BE2C (cell line): ENCODE measurements around the gene SH3TC1.
A peak's percentile ranks its signal among the peaks of the same experiment; 100 is the strongest.

Experiments used
- DNase-seq: peaks from one replicate; pipeline ENCODE4 v3.0.0-alpha.2; 2020
- H3K27me3 ChIP-seq: fragments of 250-450 bp; sonication (Bioruptor Pico); 2 replicates; pipeline ENCODE4 v1.5.1; 2020; ENCODE audit warnings: mild to moderate bottlenecking
- H3K36me3 ChIP-seq: fragments of 250-450 bp; sonication (Bioruptor Pico); 2 replicates; pipeline ENCODE4 v1.5.1; 2020; ENCODE audit warnings: mild to moderate bottlenecking
- H3K4me1 ChIP-seq: fragments of 250-450 bp; sonication (Bioruptor Pico); 2 replicates; pipeline ENCODE4 v1.5.1; 2020
- H3K4me3 ChIP-seq: 2 replicates; pipeline ENCODE4 v1.5.1; 2011; ENCODE audit warnings: low read depth, low read length
- H3K9me3 ChIP-seq: fragments of 250-450 bp; sonication (Bioruptor Pico); 2 replicates; pipeline ENCODE4 v1.5.1; 2020
- TF ChIP-seq, protein P1 (sequence below): IDR thresholded peaks from 2 replicates; pipeline ENCODE4 v1.5.1; 2012; ENCODE audit warnings: mild to moderate bottlenecking, low read depth, low read length

The SH3TC1 gene

DNA sequence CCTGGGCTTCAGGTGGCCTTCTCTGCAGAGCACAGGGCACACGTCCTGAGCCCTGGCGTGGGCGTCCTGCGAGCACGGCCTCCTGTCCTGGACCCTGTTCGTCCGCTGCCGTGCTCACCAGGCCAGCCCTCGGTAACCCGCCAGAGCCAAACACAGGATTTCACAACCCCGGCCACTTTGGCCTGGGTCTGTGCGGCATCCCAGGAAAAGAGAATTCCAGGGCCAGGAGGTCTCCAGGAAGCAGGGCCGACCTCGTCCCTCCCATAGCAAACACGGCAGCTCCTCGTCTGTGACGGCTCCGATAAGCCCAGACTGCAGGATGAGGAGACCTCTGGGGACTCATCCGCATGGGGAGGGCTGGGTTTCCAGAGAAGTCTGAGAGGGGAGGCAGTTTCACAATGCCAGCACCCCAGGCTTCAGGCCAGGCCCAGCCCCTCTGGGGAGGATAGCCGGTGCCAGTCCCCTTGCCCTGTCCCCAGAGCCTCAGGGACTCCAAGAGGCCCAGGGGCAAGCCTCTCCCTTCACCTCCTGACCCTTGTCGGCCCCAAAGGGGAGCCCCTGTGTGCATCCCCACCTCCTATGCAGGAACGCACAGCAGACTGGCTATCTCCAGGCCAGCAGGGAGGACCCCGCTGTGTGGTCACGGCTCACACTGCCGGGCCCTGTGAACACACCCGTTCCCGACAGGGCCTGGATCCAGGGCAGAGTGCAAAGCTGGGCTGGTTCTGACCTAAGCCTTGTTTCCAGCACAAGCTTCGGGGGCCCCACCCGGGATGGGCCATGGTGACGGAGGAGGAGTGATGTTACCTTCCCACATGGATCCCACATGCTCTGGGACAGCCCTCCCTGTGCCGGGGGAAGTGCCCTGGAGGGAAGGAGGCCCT lies 48.2 kb downstream of the SH3TC1 start:
- Histone ChIP-seq H3K27me3 (no peaks in the 10 kb centered on the region), H3K4me3 (no peak overlapping the region), H3K4me1 (peaks cover 16% of the 10 kb centered on the region), H3K36me3 (no peaks in the 10 kb centered on the region), H3K9me3 (no peaks in the 10 kb centered on the region)
- TF ChIP-seq, protein P1, sequence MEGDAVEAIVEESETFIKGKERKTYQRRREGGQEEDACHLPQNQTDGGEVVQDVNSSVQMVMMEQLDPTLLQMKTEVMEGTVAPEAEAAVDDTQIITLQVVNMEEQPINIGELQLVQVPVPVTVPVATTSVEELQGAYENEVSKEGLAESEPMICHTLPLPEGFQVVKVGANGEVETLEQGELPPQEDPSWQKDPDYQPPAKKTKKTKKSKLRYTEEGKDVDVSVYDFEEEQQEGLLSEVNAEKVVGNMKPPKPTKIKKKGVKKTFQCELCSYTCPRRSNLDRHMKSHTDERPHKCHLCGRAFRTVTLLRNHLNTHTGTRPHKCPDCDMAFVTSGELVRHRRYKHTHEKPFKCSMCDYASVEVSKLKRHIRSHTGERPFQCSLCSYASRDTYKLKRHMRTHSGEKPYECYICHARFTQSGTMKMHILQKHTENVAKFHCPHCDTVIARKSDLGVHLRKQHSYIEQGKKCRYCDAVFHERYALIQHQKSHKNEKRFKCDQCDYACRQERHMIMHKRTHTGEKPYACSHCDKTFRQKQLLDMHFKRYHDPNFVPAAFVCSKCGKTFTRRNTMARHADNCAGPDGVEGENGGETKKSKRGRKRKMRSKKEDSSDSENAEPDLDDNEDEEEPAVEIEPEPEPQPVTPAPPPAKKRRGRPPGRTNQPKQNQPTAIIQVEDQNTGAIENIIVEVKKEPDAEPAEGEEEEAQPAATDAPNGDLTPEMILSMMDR, result no peak
- DNase-seq, result peak; percentile 37

DNA sequence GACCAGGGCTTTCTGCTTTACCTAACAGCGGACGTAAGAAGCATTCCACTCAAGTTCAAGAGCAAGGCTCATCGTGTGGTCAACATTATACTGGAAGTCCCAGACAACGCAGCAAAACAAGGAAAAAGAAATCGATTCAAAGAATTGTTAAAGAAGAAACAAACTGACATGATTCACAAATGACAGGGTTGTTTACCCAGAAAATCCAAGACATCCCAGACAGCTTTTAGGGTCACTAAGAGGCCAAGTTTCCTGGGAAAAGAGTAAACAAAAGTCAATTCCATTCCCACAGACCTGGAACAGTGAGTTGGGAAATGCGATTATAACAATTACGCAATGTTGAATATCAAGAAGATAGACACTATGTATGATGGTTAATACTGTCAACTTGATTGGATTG lies 49.0 kb downstream of the SH3TC1 start:
- Histone ChIP-seq H3K4me3 (no peak overlapping the region), H3K36me3 (no peaks in the 10 kb centered on the region), H3K9me3 (no peaks in the 10 kb centered on the region), H3K27me3 (no peaks in the 10 kb centered on the region), H3K4me1 (peaks cover 11% of the 10 kb centered on the region)
- DNase-seq, result no peak
- TF ChIP-seq, protein P1, result no peak

GRCh38 chr4:8250227-8250626 lies 51.1 kb downstream of the SH3TC1 start:
- Histone ChIP-seq H3K36me3 (no peaks in the 10 kb centered on the region), H3K9me3 (no peaks in the 10 kb centered on the region), H3K4me1 (peaks cover 11% of the 10 kb centered on the region), H3K27me3 (no peaks in the 10 kb centered on the region), H3K4me3 (no peak overlapping the region)
- DNase-seq, result no peak
- TF ChIP-seq, protein P1, result no peak

DNA sequence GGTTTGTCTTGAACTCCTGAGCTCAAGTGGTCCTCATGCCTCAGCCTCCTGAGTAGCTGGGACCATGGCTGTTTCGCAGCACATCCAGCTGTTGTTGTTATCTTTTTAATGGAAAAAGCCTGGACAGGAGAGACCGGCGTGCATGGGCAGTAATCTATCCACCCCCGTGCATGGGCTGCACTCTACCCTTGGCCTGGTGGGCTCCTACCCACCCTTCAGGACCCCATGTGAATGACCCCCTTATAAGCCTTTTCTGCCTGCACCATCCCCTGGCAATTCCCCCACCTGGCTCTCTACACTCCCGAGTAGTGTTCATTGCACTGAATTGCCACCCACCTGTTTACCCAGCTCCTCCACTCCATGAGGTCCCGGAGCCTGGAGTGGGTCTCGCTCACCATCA lies 51.5 kb downstream of the SH3TC1 start:
- Histone ChIP-seq H3K4me1 (peaks cover 11% of the 10 kb centered on the region), H3K9me3 (no peaks in the 10 kb centered on the region), H3K4me3 (no peak overlapping the region), H3K36me3 (no peaks in the 10 kb centered on the region), H3K27me3 (no peaks in the 10 kb centered on the region)
- DNase-seq, result no peak
- TF ChIP-seq, protein P1, result no peak

DNA sequence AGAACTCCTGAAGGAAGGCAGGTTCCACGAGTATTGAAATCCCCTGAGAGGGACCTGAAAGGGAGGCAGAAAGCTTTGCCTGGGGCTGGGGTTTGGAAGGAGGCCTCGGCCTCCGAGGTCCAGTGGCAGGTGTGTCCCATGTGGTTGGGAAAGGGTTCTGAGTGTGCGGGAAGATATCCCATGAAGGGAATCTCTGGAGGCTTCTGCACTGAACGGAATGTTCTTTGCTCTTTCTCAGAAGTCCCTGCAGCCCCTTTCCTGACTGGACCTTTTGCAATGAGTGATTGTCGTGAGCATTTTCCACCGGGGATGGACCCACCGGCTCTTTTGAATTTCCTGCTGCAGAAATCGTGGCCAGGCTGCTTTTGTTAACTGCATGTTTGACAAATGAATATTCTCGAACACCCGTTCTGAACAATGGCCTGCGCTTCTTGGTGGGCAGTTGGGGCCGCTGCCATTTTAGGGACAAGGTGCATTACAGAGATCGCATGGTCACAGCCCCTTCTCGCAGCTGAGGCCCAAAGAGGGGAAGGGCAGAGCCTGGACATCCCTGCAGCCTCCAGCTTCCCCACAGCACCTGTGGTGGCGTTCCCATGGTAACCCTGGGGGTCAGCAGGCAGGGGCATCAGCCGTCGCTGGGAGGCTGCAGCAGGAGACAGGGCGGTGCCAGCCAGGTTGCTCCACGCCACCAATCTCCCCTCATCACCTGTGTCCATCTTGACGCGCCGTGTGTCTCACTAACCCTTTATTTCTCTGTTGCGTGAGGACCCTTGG lies 52.2 kb downstream of the SH3TC1 start:
- TF ChIP-seq, protein P1, result no peak
- Histone ChIP-seq H3K9me3 (no peaks in the 10 kb centered on the region), H3K36me3 (no peaks in the 10 kb centered on the region), H3K27me3 (no peaks in the 10 kb centered on the region), H3K4me3 (no peak overlapping the region), H3K4me1 (peaks cover 11% of the 10 kb centered on the region)
- no peak for DNase-seq
